B cell (primary cell): ENCODE measurements around the gene ERICH2.

Source experiments
- CTCF ChIP-seq: fragments of 200-600 bp; IDR thresholded peaks from one replicate; pipeline ENCODE4 v1.8.0; 2022; ENCODE audit warnings: antibody characterized with exemption, mild to moderate bottlenecking
- EZH2 ChIP-seq: IDR thresholded peaks from 2 replicates; pipeline ENCODE4 v1.6.1; 2012; ENCODE audit warnings: borderline replicate concordance, low read depth, mild to moderate bottlenecking, moderate library complexity, low read length; ENCODE audit not compliant: insufficient read depth, poor library complexity, severe bottlenecking

- TF ChIP-seq CTCF: no peak
- TF ChIP-seq EZH2: no peak
Observed at GRCh38 chr2:170739048-170739447, 31.1 kb upstream of the ERICH2 start.
